Calu3 (cell line): ENCODE data around the gene YIPF7. TPM values are rescaled to one million over a fixed set of nuclear protein-coding genes. Genes with fewer than 3 reads are reported as not detected.

ENCODE experiments used
- BruUV-seq: library from RNA; stranded (reverse); fragments of 400-500 nt; replicated peaks from 2 replicates; lab custom pipeline; 2021; lab: Mats Ljungman, UMichigan
- CTCF ChIA-PET: fragments of 300-600 bp; sonication (Branson Sonifier 250); formaldehyde crosslinking; loops from one replicate; lab custom pipeline; 2022; ENCODE audit warnings: antibody characterized with exemption; lab: Charles Lee
- DNase-seq: peaks from one replicate; pipeline ENCODE4 v3.0.0; 2022
- H3K27ac Mint-ChIP-seq: one replicate; pipeline ENCODE4 v1.8.0; 2022; ENCODE audit warnings: mixed read lengths; ENCODE audit not compliant: unreplicated experiment
- H3K27me3 Mint-ChIP-seq: one replicate; pipeline ENCODE4 v1.8.0; 2022; ENCODE audit warnings: mixed read lengths; ENCODE audit not compliant: unreplicated experiment
- H3K36me3 Mint-ChIP-seq: one replicate; pipeline ENCODE4 v1.8.0; 2022; ENCODE audit warnings: mild to moderate bottlenecking, moderate library complexity, mixed read lengths; ENCODE audit not compliant: insufficient read depth, unreplicated experiment
- H3K4me1 Mint-ChIP-seq: one replicate; pipeline ENCODE4 v1.8.0; 2022; ENCODE audit warnings: mild to moderate bottlenecking, low read depth, mixed read lengths; ENCODE audit not compliant: unreplicated experiment
- H3K4me3 Mint-ChIP-seq: one replicate; pipeline ENCODE4 v1.8.0; 2022; ENCODE audit warnings: mild to moderate bottlenecking, low read depth, moderate library complexity, mixed read lengths; ENCODE audit not compliant: unreplicated experiment
- H3K9me3 Mint-ChIP-seq: one replicate; pipeline ENCODE4 v1.8.0; 2022; ENCODE audit warnings: low read depth, mixed read lengths; ENCODE audit not compliant: unreplicated experiment
- CTCF ChIP-seq: fragments of 200-600 bp; IDR thresholded peaks from one replicate; pipeline ENCODE4 v1.8.0; 2022; ENCODE audit warnings: antibody characterized with exemption; ENCODE audit not compliant: unreplicated experiment
- intact Hi-C: fragments of 100-400 bp; cut with micrococcal nuclease; formaldehyde crosslinking; loops from one replicate; pipeline ENCODE4 v1.10.0; 2022; ENCODE audit not compliant: unreplicated experiment
- total RNA-seq: library from RNA; stranded (reverse); gene quantifications from 2 replicates; pipeline ENCODE4 v1.2.3, GENCODE V29; 2022

YIPF7 gene
- total RNA-seq, 1 experiment from 2014 or later, result 0.73 TPM

- Mint-ChIP-seq H3K27me3 (no peaks in the 10 kb centered on the region), H3K27ac (no peak overlapping the region), H3K4me3 (no peak overlapping the region), H3K4me1 (no peaks in the 10 kb centered on the region), H3K36me3 (no peaks in the 10 kb centered on the region), H3K9me3 (peaks cover 11% of the 10 kb centered on the region)
- DNase-seq, result no peak
- CTCF ChIA-PET, result no interaction called here
- BruUV-seq, result no TSS peak
- no peak for TF ChIP-seq CTCF
- intact Hi-C loops, result no loop called here
These were observed 71.2 kb downstream of the YIPF7 start for GRCh38 chr4:44580231-44580630.

GRCh38 chr4:44578954-44579353 lies 72.5 kb downstream of the YIPF7 start:
- Mint-ChIP-seq H3K36me3 (no peaks in the 10 kb centered on the region), H3K4me1 (no peaks in the 10 kb centered on the region), H3K4me3 (no peak overlapping the region), H3K27ac (no peak overlapping the region), H3K27me3 (no peaks in the 10 kb centered on the region), H3K9me3 (peaks cover 11% of the 10 kb centered on the region)
- no peak for TF ChIP-seq CTCF
- BruUV-seq, result no TSS peak
- intact Hi-C loops, result no loop called here
- CTCF ChIA-PET, result no interaction called here
- no peak for DNase-seq

Other genes with a start within 250 kb of the YIPF7 start
- gene KCTD8, start 202.8 kb downstream of the YIPF7 start, total RNA-seq, result not detected in 2 replicates
- 12.1 and 12.9 TPM in 2 replicates for gene GUF1, start 26.8 kb upstream of the YIPF7 start, total RNA-seq
- gene GNPDA2, start 74.9 kb upstream of the YIPF7 start, total RNA-seq, result 6.8 and 7.1 TPM in 2 replicates